CD1c-positive myeloid dendritic cell (primary cell): ENCODE measurements around the gene RHBG.

Source experiments
- DNase-seq: peaks from one replicate; pipeline ENCODE4 v3.0.0-alpha.2; 2016; ENCODE audit errors: extremely low spot score

The RHBG gene

DNA sequence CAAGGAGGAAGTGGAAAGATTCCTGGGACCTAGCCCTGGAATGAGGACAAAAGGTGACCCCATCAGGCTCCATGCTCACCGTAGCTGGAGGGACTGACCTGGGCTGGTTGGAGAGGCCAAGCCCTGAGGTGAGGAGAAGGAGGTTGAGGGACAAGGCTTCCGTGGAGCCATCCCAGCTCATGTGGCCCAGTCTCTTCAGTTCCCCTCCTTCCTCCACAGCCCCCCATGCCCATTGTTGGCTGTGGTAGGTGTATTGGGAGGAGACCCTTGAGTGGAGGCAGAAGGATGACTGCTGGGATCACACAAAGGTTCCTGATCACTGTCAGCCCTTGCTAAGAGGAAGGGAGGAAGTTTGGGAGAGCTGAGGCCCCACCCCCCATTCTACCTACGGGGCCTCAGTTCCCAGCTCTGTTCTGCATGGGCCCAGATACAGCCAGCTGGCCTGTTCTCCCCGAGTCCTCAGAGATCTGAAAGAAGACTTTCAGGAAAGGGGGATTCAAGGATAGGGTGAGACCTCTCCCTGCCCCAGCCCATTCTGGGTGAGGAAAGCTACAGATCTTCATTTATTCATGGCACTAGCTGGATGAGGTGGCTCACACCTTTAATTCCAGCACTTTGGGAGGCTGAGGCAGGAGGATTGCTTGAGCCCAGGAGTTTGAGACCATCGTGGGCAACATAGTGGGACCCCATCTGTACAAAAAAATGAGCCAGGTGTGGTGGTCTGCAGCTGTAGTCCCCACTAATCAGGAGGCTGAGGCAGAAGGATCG lies 17.3 kb downstream of the RHBG start:
- no peak for DNase-seq

DNA sequence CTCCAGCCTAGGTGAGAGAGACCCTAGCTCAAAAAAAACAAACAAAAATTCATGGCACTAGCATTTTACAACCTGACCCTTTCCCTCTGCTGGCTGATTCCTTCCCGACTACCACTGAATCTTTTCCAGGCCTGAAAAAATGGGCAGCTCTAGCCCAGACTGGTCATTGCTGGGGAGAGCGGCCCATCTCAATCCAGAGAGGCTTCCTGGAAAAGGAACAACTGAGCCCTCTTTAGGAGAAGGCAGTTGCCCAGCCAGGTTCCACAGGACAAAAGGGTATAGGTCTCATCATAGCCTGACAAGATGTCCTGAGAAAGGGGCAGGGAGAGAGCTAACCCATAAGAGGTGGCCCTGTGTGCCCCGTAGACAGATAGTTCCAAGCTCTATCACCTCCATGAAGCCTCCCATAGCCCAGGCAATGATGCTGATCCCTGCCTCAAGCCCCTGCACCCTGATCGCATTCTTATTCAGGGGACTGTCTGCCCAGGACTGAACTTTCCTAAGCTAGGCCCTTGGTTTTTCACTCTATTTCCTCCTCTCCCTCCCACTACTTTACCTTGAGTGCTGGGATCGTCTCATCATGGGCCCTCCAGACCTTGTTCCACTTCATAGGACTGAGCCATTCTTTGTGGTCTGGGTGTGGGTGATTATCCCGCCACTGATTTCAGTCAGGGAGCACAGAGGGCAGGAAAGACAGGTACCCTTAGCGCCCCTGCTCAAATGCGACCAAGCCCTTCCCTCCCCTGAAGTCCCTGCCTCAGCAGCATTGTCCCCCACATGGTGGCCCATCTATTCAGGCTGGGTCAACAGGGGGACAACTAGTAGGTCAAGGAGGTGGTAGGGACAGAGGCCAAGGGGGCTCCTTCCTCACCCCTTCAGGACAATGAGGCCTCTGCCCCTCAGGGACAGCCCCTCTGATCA lies 18.2 kb downstream of the RHBG start:
- no peak for DNase-seq

DNA sequence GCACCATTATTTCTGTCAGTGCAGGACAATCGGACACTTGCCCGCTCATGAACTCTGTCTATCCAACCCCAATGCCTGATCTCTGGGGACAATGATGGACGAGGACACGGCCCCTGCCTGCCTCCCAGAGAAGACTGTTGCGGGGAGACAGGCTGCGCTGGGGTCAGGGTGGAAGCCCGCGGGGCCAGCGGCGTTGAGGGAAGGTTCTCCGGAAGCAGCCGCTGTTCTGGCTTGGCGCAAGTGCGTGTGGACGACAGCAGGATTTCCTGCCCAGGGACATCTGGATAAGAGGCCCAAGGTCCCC lies 18.8 kb downstream of the RHBG start:
- no peak for DNase-seq

DNA sequence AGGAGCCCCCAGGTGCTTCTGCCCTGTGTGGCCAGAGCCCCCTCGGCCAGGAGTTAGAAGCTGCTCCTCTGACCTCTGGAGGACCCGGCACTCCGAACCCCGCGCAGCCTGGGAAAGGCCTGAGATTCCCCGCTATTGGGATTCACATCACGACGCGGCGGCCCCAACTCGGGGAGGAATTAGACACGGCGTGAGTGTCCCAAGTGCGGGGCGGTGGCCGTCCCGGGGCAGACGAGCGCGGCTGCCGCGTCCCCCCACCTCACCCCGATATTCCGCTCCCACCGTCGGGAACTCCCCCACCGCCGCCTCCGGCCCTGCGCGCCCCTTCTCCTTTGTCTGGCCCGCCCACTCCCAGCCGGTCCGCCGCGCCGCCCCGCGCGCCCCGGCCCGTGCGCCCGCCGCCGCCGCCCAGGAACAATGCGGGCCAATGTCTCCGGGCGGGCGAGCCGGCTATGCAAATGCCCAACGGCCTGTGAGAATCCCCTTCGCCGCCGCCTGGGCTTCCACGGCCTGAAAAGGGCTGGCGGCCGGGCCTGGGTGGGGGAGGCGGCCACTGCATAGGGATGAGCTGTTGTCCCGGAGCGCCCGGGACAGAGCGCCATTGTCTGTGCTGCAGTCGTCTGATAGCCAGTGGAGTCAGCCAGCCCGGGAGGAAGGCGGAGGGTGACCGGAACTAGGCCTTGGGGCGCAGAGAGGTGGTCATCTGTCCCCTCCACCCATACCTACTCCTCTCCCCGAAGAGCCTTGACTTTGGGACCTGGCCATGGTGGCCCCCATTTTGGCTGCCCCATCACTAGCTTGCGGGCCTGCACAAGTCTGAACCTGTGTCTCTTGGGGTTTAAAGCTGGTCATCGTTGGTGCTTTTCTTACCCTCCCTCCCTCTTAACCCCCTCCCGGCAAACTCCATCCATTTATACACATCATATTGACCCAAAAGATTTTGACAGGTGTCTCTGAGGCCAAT lies 19.4 kb downstream of the RHBG start:
- no peak for DNase-seq

DNA sequence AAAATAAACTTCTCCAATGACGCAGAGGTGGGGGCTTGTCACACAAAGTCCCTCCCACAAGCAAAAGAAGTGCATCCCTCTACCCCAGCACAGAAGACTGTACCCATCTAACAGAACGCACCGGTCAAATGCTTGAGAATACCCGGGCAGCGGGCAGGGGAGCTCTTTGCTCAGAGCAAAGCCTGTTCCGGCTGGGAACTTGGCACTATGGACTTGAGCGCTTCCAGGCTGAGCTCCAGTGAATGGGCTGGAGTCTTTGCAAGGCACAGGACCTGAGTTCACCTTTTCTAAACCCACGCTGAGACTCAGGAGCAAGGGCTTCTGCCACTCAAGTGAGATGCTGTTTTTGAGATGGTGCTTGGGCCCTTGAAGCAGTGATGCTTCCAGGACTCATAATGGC lies 20.3 kb downstream of the RHBG start:
- DNase-seq = no peak

DNA sequence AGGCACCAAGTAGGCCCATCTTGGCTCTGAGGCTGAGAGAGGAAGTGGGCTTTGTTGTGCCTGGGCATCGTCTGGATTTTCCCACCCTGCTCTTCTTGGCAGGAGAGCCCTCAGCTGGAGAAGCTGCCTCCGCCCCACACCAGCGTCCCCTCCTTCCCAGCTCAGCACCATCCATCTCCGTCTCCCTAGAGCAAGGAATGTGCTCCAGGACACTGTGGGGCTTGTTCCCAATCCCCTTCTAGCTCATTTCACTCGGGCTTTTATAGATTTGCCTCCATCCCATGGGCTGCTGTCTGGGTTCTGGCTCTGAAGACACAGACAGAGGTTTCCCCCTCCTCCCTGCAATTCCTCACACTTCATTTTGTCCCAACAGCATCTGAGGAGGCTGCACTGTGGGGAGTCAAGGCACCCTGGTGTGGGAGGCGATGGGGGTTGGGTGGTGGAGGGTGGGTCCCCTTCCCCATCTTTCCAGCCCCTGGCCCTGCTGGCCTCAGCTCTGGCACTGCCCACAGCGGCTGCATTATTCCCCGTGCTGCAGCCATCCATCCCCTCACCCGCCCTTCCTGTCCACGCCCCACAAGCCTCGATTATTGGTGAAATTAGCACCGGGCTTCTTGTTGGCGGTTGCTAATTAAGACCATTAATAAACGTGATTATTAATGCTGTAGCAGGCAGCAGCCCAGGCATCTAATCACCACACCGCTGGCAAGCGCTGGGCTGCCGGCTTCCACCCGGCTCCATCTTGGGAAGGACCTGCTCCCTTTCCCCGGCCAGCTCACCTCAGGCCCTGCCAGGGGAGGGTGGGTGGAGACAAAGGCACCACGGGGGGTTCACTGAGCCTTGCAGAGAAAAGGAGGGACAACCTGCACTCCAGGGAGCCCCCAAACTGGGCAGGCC lies 21.7 kb downstream of the RHBG start:
- no peak for DNase-seq

DNA sequence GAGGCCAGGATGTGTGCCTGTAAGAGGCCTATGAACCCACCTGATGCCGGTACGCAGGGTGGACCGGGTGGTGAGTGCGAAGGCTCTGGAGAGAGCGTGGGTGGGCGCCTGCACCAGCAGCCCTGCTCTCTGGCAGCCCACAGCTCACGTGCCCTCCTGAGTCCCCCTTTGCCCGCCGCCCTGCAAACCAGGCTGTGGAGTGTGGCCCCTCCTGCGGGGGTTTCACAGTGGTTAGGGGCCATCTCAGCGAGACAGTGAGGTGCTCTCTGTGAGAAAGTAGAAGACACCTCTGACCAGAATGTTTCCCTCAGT lies 22.3 kb downstream of the RHBG start:
- DNase-seq = no peak

DNA sequence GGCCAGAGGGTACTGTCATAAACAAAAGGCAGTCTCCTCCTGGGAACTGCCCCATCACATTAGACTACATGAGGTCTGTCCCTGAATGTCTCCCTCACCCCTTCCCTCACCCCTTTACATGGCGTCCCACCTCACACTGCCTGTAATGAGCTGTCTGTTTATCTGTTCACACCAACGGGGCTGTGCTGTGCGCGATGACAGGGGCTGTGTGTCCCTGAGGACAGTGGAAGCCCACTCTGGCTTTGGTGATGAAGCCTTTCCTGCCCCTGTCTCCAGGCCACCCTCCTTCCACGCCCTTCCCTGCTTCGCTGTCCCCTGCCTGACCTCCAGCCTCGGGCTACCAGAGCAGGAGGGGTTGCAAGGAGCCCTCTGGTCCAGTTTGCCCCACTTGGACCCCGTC lies 22.7 kb downstream of the RHBG start:
- no peak for DNase-seq

DNA sequence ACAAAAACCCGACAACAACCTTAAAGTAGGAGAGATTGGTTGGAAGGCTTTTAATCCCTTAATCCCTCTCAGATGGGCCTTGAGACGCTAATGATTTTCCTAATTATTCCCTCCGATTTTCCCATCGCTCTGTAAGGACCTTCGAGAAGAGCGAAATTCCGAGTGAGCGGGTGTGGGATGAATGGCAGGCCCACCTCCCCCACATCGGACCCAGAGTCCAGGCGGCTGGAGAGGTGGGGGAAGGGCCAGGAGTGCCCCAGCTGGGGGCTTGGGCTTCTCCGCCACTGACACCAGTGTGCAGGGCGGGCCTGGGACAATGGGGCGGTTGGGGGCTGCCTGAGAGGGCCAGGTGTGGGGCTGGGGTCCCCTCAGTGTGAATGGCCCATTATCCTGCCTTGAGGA lies 23.4 kb downstream of the RHBG start:
- DNase-seq = no peak

DNA sequence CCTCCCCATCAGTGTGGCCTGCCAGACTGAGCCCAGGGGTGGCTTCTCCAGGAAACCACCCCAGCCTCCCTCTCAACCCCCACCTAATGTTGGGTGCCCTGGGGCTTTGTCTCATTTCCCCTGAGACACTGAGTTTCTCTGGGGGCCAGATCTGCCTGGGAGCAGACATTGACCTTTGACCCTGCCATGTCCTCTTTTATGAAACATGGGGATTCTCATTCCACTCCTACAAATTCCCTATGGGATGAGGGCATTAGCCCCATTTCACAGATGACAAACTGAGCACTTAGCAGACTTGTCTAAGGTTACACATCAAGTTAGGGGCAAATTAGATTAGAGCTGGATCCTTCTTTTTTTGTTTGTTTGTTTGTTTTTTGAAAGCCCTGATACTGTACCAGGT lies 24.1 kb downstream of the RHBG start:
- no peak for DNase-seq

DNA sequence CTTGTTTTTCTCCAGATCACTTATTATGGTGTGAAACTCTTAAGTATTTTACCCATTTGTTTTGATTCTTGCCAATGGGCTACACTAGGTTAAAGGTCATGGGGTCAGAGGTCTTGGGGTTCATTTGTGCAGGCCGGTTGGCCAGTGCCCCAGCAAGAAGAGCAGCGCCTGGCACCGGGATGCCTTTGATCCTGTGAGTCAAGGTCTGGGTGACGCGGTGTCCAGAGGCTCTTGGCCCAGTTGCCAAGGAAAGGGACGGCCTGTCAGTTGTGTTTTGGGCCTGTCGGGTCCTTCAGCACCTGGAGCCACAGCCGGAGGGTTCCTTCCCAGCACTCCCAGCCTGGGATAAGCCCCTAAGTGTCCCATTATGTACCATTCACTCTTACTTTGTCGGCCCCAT lies 25.1 kb downstream of the RHBG start:
- no peak for DNase-seq

DNA sequence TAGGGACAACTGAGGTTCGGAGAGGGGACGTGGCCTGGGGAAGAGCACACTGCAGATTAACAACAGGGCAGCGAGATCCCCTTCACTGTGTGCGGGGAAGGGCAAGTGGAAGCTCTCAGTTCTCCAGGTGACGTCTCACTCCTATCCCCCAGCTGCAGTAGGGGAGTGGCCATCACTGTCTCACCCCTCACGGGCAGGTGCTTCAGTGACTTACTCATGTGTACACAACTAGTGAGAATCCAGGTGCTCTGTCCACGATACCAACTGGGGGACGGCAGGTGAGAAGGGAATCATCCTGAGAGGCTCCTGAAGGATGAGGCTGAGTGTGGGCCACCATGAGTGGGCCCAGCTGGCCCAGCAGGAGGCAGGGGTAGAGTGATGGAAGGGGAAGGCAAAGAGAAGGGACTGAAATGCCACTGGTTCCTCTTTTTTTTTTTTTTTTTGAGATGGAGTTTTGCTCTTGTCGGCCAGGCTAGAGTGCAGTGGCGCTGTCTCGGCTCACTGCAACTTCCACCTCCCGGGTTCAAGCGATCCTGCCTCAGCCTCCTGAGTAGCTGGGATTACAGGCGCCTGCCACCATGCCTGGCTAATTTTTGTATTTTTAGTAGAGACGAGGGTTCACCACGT lies 25.9 kb downstream of the RHBG start:
- DNase-seq = peak; percentile 12

DNA sequence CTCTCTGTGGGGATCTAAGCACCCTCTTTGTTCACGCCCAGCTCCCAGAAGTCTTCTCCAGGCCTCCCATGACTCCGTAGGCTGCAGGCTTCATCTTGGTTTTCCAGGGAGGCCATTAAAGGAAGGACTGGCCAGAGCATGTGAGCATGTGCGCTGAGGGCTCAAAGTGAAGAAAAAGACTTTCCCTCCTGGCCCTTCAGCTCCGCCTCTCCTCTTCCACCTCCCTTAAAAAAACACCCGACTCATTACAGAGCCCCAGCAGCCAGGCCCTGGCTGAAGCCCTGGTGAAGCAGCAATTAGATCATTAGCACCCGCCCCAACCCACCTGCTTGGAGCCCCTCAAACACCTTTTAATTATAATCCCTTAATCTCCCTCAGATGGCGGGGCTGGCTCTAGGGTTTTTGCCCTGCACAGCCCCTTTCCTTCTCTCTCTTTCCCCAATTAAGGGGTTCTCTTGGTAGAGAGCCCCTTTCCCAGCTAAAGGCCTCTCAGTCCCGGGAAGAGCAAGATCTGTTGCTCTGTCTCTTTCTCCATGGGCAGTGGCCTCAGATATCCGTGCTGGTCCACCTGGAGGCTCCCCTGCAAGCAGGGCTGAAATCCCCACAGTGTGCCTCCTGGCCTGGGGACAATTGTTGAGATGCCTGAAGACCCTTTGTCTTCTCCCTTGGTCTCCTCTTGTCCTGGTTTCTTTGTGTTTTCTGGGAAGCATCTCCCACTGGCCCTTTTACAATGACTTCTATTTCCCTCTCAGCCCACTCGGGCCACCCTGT lies 30.5 kb downstream of the RHBG start:
- no peak for DNase-seq

DNA sequence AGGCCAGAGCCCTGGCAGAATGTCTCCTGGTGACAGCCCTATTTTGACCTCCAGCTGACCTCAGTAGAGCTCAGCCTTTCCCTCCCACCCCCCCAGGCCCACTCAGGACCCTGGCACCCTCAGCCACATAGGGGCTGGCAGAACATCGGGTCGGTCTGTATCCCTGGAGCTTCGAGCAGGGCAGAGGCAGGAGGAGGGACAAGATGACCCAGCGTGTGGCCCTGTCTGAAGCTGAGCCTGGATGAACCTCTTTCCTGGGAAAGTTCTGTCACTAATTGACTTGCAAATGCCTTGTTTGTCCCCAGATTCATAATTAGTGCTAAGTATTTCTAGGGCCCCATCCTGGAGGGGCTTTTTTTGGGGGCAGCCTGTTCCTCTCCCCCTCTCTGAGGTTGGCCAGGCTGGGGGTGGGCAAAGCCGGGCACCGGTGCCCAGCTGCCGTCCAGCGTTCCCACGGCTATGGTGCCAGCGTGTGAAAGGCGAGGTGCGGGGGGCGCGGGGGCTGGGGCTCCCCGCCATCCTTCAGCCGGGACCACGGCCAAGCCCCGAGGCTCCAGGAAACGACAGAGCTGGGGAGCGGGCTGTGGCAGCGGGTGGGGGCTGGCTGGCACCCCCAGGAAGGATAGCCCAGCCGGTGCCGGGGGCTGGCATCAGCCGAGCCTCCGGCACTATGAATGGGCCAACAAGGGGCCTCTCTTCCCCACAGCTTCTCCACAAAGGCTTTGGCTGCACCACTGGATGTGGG lies 31.4 kb downstream of the RHBG start:
- no peak for DNase-seq

DNA sequence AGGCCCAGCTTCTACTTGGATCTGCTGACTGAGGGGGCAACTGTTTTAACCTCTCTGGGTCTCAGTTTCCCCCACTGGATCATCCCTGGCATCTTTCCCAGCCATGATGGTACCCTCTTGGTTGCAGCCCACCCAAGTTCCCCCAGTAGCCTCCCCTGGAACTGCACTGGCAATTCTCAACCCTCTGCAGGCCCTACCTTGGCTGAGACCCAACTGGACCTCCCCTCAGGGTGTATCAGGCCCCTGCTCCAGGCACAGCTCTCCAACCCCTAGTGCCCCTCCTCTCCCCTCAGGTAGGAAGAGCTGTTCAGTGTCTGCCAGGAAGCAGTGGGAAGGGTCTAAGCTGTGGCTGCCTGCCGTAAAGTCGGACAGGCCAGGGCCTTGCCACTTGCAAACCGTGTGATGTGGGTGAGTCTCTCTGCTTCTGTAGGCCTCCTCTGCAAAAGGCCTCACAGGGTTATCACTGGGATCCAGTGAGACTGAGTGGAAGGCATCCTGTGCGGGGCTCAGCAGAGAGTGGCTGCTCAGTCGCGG lies 32.1 kb downstream of the RHBG start:
- DNase-seq = no peak

DNA sequence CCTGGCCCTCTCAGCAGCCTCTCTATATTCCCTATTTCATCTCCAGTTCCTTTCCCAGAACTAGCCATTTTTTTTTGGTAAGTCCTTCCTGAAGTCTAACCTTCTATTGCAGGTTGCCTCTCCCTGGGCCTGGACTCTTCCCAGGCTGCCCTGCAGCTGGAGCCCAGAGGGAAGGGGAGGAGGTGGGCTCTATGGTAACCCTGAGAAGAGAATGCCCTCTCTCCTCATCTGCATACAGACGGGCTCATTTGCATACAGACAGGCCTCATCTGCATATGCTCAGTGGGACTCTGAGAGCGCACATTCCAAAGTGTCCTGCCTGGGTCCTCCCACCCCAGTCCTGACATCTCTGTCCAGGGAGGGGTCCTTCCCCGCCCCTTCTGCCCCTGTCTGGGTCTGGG lies 32.7 kb downstream of the RHBG start:
- DNase-seq = no peak

DNA sequence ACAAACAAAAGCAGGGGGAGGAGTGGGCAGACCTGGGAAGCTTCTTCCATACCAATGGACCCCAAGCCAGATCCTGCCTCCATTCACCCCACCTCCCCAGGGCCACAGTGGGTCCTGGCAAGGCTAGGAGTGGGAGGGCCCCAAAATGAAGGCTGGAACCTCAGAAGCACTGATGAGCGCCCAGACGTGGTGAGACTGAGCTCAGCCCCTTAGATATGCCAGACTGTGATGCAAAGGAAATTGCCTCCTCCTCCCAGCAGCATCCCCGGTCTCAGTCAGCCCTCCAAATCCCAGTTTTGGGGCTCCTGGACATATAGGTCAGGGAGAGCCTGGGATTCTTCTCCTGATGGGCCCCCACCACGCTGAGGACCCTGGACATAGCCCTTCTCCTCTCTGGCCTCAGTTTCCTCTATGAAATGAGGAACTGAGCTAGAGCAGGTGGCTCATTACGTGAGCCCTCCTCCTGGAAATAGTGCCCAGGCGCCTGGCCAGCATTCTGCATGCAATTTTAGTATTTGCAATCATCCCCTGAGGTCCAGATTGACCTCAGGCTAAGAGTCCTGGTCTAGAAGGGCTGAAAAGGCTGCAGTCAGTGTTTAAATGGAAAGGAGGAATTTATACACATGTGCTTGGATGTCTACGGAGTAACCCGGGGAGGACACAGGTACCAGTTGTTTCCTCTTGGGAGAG lies 33.5 kb downstream of the RHBG start:
- DNase-seq = no peak

DNA sequence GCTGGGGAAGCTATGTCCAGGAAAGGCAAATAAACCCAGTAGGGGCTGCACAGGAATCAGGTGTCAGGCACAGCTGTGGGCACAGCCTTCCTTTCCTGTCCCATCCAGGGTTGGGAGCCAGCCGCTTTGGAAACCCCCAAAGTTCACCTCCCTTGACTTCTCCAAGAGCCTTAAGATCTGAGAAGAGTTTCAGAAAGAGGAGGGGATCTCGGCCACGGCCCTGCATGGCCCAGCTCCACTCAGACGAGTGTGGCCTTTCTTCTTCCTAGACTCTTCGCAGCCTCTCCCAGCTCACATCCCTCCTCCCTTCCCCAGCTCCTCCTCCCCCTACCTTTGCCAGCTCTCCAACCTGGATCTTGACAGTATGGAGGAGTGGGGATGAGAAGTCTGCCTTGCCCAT lies 36.7 kb downstream of the RHBG start:
- DNase-seq = no peak

DNA sequence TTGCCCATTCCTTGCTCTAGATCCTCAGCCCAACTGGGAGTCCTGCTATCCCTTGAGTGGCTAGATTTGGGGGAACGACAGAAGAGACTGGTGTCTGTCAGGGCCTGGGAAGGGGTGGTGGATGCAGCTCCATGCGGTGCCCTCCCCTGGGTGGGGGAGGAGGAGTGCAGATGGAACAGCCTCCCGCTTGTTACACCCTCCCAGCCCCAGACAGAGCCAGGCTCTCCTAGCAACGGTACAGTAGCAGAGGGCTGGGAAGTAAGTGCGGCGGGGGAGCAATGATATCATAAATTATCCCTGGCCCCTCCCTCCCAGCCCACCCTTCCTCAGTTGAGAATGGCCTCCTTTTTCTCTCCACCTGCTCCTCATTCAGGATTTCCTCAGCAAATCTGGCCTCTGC lies 37.2 kb downstream of the RHBG start:
- DNase-seq = no peak
